HG03139 (cell line): ENCODE results near the gene SLC12A5.

ENCODE experiments used
- ATAC-seq: cut with Tn5 transposase; IDR thresholded peaks from one replicate; pipeline ENCODE4 v1.9.1; 2021; ENCODE audit not compliant: unreplicated experiment

Gene SLC12A5

DNA sequence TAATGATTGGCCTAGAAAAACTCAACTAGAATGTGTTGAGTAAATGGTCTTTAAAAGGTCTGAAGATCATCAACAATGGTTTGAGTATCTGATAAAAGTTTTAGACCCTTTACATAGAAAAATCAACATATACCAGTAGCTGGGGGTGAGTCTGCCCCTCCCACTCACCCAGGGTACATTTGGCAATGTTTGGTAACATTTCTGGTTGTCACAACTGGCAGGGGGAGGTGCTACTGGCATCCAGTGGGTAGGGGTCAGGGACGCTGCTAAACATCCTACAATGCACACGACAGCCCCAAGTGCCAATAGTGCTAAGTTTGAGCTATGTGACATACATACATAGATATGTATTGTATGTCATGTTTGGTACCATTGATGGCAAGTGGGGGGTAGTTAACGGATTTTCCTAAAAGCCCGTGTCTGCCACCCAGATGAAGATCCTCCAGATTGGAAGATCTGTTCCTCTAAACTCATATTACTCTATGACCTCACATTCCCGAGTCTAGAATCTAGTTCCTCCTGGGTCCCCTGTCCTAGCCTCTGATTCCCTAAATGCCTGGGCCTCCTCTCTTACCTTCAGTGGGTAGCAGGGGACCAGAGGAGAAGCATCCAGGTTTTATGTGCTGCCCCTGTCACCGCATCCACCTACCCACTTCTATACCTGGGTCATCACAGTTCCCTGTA, 22.9 kb upstream of the SLC12A5 start:
- no peak for ATAC-seq

- no peak for ATAC-seq
Measured at GRCh38 chr20:46006964-46007363, 22.1 kb upstream of the SLC12A5 start.

DNA sequence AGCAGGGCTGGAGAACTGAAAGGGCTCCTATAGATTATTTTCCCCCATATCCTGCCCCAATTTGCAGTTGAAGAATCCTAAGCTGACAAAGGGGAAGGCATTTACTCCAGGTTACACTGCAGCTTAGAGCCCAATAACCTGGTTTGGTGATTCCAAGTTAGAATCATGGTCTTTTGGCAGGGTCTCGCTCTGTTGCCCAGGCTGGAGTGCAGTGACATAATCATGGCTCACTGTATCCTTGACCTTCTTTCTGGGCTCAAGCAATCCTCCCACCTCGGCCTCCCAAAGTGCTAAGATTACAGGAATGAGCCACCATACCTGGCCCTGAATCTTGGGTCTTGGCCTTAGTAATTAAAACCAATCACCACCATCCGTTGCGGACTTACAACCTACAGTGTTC, 21.3 kb upstream of the SLC12A5 start:
- no peak for ATAC-seq

DNA sequence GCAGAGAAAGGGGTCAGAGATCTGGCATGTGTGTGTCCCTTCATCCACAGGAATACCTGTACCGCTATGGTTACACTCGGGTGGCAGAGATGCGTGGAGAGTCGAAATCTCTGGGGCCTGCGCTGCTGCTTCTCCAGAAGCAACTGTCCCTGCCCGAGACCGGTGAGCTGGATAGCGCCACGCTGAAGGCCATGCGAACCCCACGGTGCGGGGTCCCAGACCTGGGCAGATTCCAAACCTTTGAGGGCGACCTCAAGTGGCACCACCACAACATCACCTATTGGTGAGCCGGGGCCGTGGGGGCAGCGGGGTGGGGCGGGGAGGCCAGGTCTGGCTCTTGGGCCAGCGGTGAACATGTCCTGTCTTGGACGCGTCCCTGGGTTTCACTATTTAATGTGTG, 19.2 kb upstream of the SLC12A5 start:
- no peak for ATAC-seq

DNA sequence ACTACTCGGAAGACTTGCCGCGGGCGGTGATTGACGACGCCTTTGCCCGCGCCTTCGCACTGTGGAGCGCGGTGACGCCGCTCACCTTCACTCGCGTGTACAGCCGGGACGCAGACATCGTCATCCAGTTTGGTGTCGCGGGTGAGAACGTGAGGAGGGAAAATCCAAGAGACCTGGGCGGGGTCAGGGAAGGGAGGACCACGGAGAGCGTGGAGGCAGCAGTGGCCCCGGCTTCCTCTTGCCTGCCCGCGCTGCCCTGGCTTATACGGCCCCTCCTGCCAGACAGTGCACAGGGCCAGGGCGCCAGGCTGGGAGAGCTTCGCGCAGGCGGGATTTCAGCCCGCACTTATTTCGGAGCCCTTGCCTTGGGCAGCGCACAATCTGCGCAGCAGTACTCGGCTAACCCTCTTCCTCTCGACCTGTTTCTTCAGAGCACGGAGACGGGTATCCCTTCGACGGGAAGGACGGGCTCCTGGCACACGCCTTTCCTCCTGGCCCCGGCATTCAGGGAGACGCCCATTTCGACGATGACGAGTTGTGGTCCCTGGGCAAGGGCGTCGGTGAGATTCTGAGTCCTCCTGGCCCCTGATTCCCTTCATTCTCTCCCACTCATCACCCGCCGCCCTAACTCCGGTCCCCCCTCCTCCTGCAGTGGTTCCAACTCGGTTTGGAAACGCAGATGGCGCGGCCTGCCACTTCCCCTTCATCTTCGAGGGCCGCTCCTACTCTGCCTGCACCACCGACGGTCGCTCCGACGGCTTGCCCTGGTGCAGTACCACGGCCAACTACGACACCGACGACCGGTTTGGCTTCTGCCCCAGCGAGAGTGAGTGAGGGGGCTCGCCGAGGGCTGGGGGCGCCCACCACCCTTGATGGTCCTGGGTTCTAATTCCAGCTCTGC, 18.3 kb upstream of the SLC12A5 start:
- no peak for ATAC-seq

GRCh38 chr20:46011631-46012482, 17.2 kb upstream of the SLC12A5 start:
- ATAC-seq, result no peak

- no peak for ATAC-seq
Measured at GRCh38 chr20:46012921-46013320, 16.1 kb upstream of the SLC12A5 start.

DNA sequence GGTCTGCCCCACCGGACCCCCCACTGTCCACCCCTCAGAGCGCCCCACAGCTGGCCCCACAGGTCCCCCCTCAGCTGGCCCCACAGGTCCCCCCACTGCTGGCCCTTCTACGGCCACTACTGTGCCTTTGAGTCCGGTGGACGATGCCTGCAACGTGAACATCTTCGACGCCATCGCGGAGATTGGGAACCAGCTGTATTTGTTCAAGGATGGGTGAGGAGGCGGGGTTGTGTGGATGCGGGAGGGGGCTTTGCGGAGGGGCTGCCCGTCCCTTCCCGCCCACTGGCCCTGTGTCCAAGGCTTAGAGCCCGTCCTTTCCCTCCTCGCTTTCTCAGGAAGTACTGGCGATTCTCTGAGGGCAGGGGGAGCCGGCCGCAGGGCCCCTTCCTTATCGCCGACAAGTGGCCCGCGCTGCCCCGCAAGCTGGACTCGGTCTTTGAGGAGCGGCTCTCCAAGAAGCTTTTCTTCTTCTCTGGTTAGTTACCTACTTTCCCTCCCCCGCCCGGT, 15.6 kb upstream of the SLC12A5 start:
- ATAC-seq, result no peak

DNA sequence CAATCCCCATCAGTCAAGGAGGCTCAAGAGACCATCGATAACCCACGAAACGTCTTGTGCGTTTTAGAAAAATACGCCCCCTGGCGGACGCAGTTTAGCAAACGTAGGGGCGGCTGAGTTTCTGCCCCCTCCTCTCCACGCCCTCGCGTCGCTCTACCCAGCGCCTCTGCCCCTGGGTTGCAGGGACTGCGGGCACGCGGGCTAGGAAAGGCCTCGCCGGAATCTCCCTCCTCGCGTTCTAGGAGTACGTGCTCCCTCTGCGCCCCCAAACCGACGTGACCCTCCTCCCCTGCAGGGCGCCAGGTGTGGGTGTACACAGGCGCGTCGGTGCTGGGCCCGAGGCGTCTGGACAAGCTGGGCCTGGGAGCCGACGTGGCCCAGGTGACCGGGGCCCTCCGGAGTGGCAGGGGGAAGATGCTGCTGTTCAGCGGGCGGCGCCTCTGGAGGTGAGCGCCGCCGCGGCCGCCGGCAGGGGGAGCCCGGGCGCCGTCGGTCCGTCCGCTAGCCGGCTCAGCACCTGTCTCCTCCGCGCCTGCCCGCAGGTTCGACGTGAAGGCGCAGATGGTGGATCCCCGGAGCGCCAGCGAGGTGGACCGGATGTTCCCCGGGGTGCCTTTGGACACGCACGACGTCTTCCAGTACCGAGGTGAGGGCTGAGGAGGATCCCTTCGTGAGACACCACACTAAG, 15.0 kb upstream of the SLC12A5 start:
- ATAC-seq, result peak; percentile 66

GRCh38 chr20:46014517-46015396, 14.3 kb upstream of the SLC12A5 start:
- ATAC-seq, result no peak

- ATAC-seq, result no peak
Measured at GRCh38 chr20:46017272-46017671, 11.7 kb upstream of the SLC12A5 start.

DNA sequence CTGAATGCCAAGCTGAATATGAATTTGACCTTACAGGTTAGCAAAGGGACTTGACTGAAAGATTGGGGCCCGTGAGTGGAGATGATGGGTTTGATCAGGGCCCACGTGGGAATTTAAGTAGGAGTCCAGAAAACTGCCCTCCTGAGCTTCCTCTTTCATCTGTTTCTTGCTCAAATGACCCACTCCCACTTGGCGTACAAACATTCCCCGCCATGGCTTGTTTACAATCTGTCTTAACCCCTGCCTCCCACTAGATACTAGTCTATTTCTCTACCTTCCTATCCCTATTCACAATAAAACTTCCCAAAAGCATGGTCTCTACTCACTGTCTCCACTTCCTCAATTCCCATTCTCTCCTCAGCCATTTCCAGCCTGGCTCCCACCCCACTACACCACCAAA, 10.9 kb upstream of the SLC12A5 start:
- ATAC-seq, result no peak

DNA sequence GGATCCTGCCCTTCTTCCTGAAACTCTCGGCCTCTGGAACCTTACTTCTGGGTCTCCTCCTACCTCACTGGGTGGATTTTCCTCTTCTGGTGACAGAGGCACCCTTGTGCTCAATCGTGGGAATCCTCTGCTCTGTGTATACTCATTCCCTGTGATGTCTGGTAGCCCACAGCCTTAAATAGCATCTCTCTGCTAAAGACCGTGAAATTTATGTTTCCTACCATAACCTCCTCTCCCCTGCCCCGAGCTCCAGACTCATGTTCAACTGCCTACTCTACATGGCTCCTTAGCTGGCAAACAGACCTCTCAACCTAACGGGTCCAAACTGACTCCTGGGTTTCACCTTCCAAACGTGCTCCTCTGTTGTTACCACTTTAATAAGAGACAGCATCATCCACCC, 10.4 kb upstream of the SLC12A5 start:
- no peak for ATAC-seq

- no peak for ATAC-seq
Measured at GRCh38 chr20:46020555-46020954, 8.5 kb upstream of the SLC12A5 start.

- ATAC-seq, result no peak
Measured at GRCh38 chr20:46021361-46022359, 7.4 kb upstream of the SLC12A5 start.

GRCh38 chr20:46022411-46023147, 6.4 kb upstream of the SLC12A5 start:
- ATAC-seq, result no peak

DNA sequence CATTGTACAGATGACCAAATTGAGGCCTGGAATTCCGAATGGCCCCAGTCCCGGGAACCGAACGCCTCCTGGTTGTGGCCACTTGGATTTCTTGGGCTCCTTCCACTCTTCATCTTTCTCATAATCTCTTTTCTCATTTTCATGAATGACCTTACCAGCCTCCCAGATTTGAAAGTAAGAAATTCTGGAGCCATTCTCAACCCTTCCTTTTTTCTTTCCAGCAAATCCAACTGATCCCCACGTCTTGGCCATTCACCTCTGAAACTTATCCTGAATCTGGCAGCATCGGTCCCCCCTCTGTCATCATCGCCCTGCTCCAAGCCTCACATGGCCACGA, 5.9 kb upstream of the SLC12A5 start:
- ATAC-seq, result no peak

DNA sequence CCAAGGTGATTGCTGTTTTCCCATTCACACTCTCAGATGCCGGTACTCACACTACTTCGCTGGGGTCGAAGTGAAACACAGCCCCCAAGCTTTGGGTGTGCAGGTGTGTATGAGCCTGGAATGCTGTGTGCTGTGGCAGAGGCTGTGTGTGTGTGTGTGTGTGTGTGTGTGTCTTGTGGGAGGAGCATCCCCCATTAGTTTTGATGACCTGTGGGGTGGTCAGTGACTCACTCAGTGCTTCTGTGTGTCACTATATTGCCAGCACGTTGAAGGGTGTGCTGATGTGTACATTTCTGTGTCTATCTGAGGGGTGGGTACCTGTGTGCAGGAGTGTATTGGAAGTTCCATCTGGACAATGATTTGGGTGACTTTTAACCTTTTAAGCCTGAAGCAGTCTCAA, 5.0 kb upstream of the SLC12A5 start:
- ATAC-seq, result no peak
